Kidney capillary endothelial cell (primary cell): Measurements from ENCODE around the gene TSPAN11.

Experiments
- DNase-seq: peaks from one replicate; pipeline ENCODE4 v3.0.0-alpha.2; 2018; ENCODE audit warnings: low spot score

TSPAN11 gene

GRCh38 chr12:30911207-30911606, 15.3 kb upstream of the TSPAN11 start:
- DNase-seq = no peak

- no peak for DNase-seq
Observed at GRCh38 chr12:30913323-30913722, 13.2 kb upstream of the TSPAN11 start.

GRCh38 chr12:30914986-30915591, 11.5 kb upstream of the TSPAN11 start:
- no peak for DNase-seq

- DNase-seq = no peak
Observed at GRCh38 chr12:30923057-30923456, 3.5 kb upstream of the TSPAN11 start.

GRCh38 chr12:30925607-30926242, 823 bp upstream of the TSPAN11 start:
- no peak for DNase-seq

- DNase-seq = no peak
Observed at GRCh38 chr12:30927222-30927611, 669 bp downstream of the TSPAN11 start.

GRCh38 chr12:30928356-30929244, 2.1 kb downstream of the TSPAN11 start:
- DNase-seq = peak; percentile 62

- peak; percentile 83 for DNase-seq
Observed at GRCh38 chr12:30930238-30930637, 3.7 kb downstream of the TSPAN11 start.

GRCh38 chr12:30930641-30931040, 4.1 kb downstream of the TSPAN11 start:
- peak; percentile 41 for DNase-seq

- DNase-seq = no peak
Observed at GRCh38 chr12:30932881-30933280, 6.3 kb downstream of the TSPAN11 start.

- DNase-seq = no peak
Observed at GRCh38 chr12:30934811-30935210, 8.3 kb downstream of the TSPAN11 start.

GRCh38 chr12:30936036-30936435, 9.5 kb downstream of the TSPAN11 start:
- no peak for DNase-seq

- no peak for DNase-seq
Observed at GRCh38 chr12:30939234-30939633, 12.7 kb downstream of the TSPAN11 start.

GRCh38 chr12:30942486-30942885, 15.9 kb downstream of the TSPAN11 start:
- DNase-seq = no peak

- DNase-seq = no peak
Observed at GRCh38 chr12:30942936-30943335, 16.4 kb downstream of the TSPAN11 start.

GRCh38 chr12:30945443-30946164, 19.1 kb downstream of the TSPAN11 start:
- DNase-seq = no peak

- DNase-seq = no peak
Observed at GRCh38 chr12:30952015-30952414, 25.5 kb downstream of the TSPAN11 start.

GRCh38 chr12:30953257-30953656, 26.7 kb downstream of the TSPAN11 start:
- DNase-seq = no peak

- DNase-seq = no peak
Observed at GRCh38 chr12:30953951-30954751, 27.6 kb downstream of the TSPAN11 start.

- DNase-seq = no peak
Observed at GRCh38 chr12:30955214-30955613, 28.7 kb downstream of the TSPAN11 start.

GRCh38 chr12:30959110-30959710, 32.7 kb downstream of the TSPAN11 start:
- DNase-seq = no peak
